ENCODE results near the gene ZNF84. TPM values are rescaled to one million over a fixed set of nuclear protein-coding genes. Genes with fewer than 3 reads are reported as not detected.

The ZNF84 gene
- total and polyA plus RNA-seq, 11 donors: 6.7 to 24.0 (median 14.2) TPM

- no peak for DNase-seq
- peaks cover 18 to 100% (median 100%) of the 10 kb centered on the region in 12 donors for H3K9me3 ChIP-seq
- intact Hi-C loops (cut with DNase I): no loop called here
Measured at GRCh38 chr12:133107121-133107520, 69.8 kb downstream of the ZNF84 start.

DNA sequence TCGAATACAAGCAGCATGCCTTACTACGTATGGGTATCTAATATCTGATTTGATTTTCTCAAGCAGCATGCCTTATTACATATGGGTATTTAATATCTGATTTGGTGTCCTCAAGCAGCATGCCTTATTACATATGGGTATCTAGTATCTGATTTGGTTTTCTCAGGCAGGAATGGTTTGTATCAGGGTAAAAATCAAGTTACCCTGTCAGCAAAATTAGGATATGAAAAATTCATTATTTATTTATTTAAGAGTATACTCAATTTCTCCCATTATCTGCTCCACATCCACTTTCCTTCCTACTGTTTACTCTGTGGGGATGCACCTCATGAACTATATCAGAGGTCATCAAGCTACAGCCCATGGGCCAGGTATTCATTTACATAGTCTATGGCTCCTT, 70.8 kb downstream of the ZNF84 start:
- no peaks in the 10 kb centered on the region for H3K27me3 ChIP-seq
- no peak overlapping the region for H3K4me3 ChIP-seq
- H3K36me3 ChIP-seq: peaks cover 13 to 80% (median 38%) of the 10 kb centered on the region in 9 donors
- no peak overlapping the region for H3K27ac ChIP-seq
- DNase-seq (no peak), ATAC-seq (no peak)
- intact Hi-C loops (cut with DNase I): no loop called here
- 96 to 100% (median 96%) methylated on average over 2 of the region's 2 CpGs for WGBS, 4 donors
- H3K9me3 ChIP-seq: peaks cover 18 to 100% (median 99%) of the 10 kb centered on the region in 12 donors
- TF ChIP-seq POLR2A (IDR thresholded peaks at IDR 0.05) (no peak), CTCF (IDR thresholded peaks at IDR 0.05) (no peak)
- no peaks in the 10 kb centered on the region for H3K4me1 ChIP-seq

More at GRCh38 chr12:133107121-133107520, 69.8 kb downstream of the ZNF84 start:
- H3K27ac ChIP-seq: no peak overlapping the region
- 92 to 100% (median 95%) methylated on average over 1 of the region's 1 CpG for WGBS, 4 donors
- no peak overlapping the region for H3K4me3 ChIP-seq
- TF ChIP-seq CTCF (IDR thresholded peaks at IDR 0.05) (no peak), POLR2A (IDR thresholded peaks at IDR 0.05) (no peak)
- H3K27me3 ChIP-seq: no peaks in the 10 kb centered on the region
- no peaks in the 10 kb centered on the region for H3K4me1 ChIP-seq
- peaks cover 14 to 91% (median 45%) of the 10 kb centered on the region in 9 donors for H3K36me3 ChIP-seq
- ATAC-seq: no peak

Other genes with a start within 250 kb of the ZNF84 start
- gene GOLGA3, start 208.6 kb upstream of the ZNF84 start, total RNA-seq: 10 to 100 TPM; 28.3 to 46.2 (median 37.3) TPM
- gene GOLGA3, start 208.6 kb upstream of the ZNF84 start, polyA plus RNA-seq: 10 to 100 TPM; 12.0 to 34.3 TPM
- 10 to 100 TPM; 10.6 to 33.5 (median 16.4) TPM for gene CHFR, start 149.9 kb upstream of the ZNF84 start, total RNA-seq
- 10 to 100 TPM; 17.4 to 21.6 TPM for gene CHFR, start 149.9 kb upstream of the ZNF84 start, polyA plus RNA-seq
- gene ZNF605, start 81.2 kb upstream of the ZNF84 start, total RNA-seq: 10 to 100 TPM in 6 of 9 donors, 1 to 10 TPM in 3; 3.4 to 14.2 (median 10.3) TPM
- gene ZNF605, start 81.2 kb upstream of the ZNF84 start, polyA plus RNA-seq: 1 to 10 TPM; 5.0 to 5.6 TPM
- 1 to 10 TPM in 8 of 9 donors, under 1 TPM in 1; 0.60 to 6.7 (median 3.7) TPM for gene ZNF26, start 51.1 kb upstream of the ZNF84 start, total RNA-seq
- 1 to 10 TPM; 1.8 to 4.2 TPM for gene ZNF26, start 51.1 kb upstream of the ZNF84 start, polyA plus RNA-seq
- gene ZNF140, start 43.4 kb downstream of the ZNF84 start, total RNA-seq: 10 to 100 TPM in 2 of 9 donors, 1 to 10 TPM in 7; 6.5 to 13.0 (median 8.7) TPM
- 10 to 100 TPM in 1 of 2 donors, 1 to 10 TPM in 1; 7.9 to 11.4 TPM for gene ZNF140, start 43.4 kb downstream of the ZNF84 start, polyA plus RNA-seq
- gene ZNF891, start 92.8 kb downstream of the ZNF84 start, total RNA-seq: 1 to 10 TPM in 5 of 9 donors, under 1 TPM in 4; 0.60 to 1.3 (median 1.0) TPM
- gene ZNF891, start 92.8 kb downstream of the ZNF84 start, polyA plus RNA-seq: under 1 TPM; 0.49 to 0.80 TPM
- gene ZNF10, start 93.1 kb downstream of the ZNF84 start, total RNA-seq: 1 to 10 TPM; 4.8 to 9.9 (median 8.1) TPM
- gene ZNF10, start 93.1 kb downstream of the ZNF84 start, polyA plus RNA-seq: 1 to 10 TPM; 4.8 to 5.9 TPM
- 10 to 100 TPM in 5 of 9 donors, 1 to 10 TPM in 4; 8.1 to 15.5 (median 10.0) TPM for gene ZNF268, start 144.0 kb downstream of the ZNF84 start, total RNA-seq
- 1 to 10 TPM; 2.6 to 6.8 TPM for gene ZNF268, start 144.0 kb downstream of the ZNF84 start, polyA plus RNA-seq
- gene ANHX, start 198.4 kb downstream of the ZNF84 start, total RNA-seq: not detected
- gene ANHX, start 198.4 kb downstream of the ZNF84 start, polyA plus RNA-seq: not detected